ENCODE data around the gene TUBB4A.
A peak's percentile ranks its signal among the peaks of the same experiment; 100 is the strongest.

GRCh38 chr19:6475321-6476108 is 26.6 kb downstream of the TUBB4A start:
- TF ChIP-seq CTCF (IDR thresholded peaks at IDR 0.05; ENCODE audit: insufficient read depth, low read depth, low read length), result no peak
- TF ChIP-seq EZH2 (IDR thresholded peaks at IDR 0.05; ENCODE audit: insufficient read depth, low read length), result peak; percentile 41
